GM19324 (cell line): Measurements from ENCODE around the gene PLXNA2.

Experiments
- ATAC-seq: cut with Tn5 transposase; IDR thresholded peaks from one replicate; pipeline ENCODE4 v1.9.1; 2021; ENCODE audit warnings: mild to moderate bottlenecking, moderate library complexity; ENCODE audit not compliant: unreplicated experiment, low FRiP score

The PLXNA2 gene

DNA sequence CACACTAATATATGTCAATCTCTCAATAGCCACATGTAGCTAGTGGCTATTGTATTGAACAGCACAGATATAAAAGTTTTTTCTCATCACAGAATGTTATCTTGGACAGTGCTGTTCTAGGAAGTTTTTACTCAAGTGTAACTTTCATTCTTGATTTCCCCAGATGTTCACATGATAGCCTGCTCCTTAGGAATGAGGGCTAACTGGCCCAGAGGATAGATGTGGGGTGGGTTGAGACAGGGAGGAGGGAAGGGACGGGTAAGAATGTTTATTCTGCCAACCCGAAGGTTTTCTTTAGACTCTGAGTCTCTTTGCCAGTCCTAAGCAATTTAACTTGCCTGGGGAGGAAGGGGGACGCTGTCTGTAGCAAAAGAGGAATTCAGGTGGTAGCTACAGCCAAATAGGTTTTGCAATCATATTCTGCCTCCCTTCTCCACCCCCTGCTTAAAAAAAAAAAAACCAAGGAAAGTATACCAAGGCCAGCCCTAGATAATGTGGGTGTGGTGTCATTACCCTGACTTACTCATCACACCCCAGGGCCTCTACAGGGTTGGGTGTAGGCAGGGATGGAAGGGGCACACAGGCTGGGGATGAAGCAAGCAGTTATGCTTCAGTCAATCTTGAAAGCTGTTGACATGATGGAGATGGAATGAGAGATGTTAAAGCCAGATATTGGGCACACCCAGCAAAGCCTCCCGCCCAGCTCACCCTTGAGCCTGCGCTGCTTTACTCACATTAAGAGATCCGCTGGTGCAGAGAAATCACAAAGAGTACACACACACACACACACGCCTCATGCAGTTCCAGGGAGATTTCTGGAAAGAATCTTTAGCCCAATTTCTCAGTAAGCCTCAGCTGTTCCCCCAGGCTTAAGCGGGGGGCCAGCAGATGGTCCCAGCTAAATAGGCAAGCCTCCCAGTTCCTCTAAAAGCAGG is 59.9 kb downstream of the PLXNA2 start:
- no peak for ATAC-seq

DNA sequence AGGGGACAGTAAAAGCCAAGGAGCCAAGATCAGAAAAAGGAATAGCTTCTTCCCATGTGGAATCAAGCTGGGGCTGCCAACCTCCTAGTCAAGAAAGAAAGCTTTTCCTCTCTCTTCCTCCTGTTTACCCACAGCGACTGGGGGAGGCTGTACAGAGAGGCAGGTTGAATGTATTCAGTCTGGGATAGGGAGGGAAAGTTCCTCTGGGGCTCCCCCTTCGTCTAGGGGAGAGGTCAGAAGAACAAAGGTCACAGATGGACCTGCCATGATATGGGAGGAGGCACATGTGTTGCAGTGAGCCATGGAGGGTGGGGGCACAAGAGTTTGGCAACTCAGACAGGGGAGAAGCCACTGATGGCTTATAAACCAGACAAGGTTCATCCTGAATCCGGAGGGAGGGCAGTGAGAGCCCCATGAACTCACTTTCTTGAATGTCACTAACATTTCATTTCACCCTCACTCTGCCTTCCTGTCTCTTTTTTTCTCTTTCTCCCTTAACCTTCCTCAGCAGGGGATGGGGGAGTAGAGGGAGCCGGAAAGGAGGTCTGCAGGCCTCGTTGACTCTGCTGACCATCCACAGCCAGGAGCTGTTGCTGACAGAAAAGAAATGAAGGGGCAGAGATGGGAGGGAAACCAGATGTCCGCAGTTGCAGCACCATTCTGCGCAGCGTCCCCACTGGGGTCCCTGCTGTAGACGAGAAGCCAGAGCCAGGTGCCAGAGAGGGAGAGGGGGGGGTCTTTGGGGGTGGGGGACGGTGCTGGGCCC is 61.1 kb downstream of the PLXNA2 start:
- ATAC-seq, result no peak

GRCh38 chr1:208181364-208181763 is 62.8 kb downstream of the PLXNA2 start:
- ATAC-seq, result no peak

GRCh38 chr1:208180421-208180820 is 63.8 kb downstream of the PLXNA2 start:
- ATAC-seq, result no peak

GRCh38 chr1:208179961-208180409 is 64.2 kb downstream of the PLXNA2 start:
- no peak for ATAC-seq

GRCh38 chr1:208179263-208179816 is 64.8 kb downstream of the PLXNA2 start:
- no peak for ATAC-seq

DNA sequence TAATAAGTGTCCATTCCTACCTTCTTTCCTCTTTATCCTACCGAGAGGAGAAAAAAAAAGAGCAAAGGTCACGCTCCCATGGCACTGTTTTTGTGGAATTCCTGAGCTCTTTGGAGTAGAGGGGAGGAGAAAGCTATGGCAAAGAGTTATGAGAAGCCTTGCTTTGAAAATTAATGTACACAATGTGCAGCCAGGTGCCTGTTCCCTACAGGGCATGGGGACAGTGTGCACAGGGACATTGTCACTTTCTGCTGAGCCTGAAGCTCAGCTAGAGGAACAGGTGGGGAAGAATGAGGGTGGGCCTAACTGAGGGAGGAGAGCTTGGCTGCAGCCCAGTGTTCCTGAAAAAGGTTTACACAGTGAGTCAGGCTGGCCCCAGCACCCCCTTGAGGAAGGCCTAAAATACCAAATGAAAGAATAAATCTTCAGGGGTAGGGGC is 66.1 kb downstream of the PLXNA2 start:
- ATAC-seq, result no peak

- peak; percentile 75 for ATAC-seq
Measured at GRCh38 chr1:208177656-208178055, 66.5 kb downstream of the PLXNA2 start.

GRCh38 chr1:208176649-208177048 is 67.5 kb downstream of the PLXNA2 start:
- no peak for ATAC-seq

- ATAC-seq, result no peak
Measured at GRCh38 chr1:208175508-208175895, 68.7 kb downstream of the PLXNA2 start.

- ATAC-seq, result no peak
Measured at GRCh38 chr1:208174731-208175507, 69.3 kb downstream of the PLXNA2 start.

DNA sequence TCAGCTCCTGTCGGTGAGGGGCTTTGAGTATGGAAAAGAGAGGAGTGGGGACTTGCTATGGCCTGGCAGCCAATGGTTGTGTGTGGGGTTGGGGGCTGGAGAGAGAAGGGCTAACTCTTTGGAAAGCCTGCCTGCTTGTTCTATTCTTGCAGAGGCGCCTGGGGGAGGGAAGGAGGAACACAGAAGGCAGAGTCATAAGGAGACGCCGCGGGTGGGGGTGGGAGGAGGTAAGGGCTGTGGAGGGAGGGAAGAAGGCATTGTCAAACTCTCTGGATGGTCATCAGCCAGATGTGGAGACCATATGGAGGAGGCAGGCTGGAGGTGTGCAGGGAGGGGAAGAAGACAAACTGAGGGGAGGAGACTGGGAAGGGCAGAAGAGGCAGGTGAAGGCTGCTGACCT is 70.0 kb downstream of the PLXNA2 start:
- no peak for ATAC-seq

DNA sequence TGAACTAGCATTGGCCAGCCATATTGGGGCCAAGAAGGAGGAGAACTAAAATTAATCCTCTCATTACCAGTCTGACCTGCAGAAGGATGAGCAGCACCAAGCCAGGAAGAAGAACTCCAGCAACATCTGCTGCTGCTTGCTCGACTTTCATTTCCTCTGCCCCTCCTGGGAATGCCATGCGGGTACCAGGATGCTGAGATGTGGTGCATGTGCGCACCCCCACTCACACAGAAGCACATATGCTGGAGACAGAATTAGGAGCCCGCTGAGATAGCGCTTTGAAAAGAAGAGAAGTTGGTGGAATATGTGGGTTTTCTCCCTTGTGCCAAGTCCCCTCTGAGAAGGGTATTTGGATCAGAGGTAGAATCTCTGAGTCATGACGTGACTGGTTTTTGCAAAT is 70.4 kb downstream of the PLXNA2 start:
- ATAC-seq, result no peak

- no peak for ATAC-seq
Measured at GRCh38 chr1:208172423-208173145, 71.6 kb downstream of the PLXNA2 start.

GRCh38 chr1:208171616-208172422 is 72.4 kb downstream of the PLXNA2 start:
- ATAC-seq, result no peak

- ATAC-seq, result no peak
Measured at GRCh38 chr1:208170252-208170651, 73.9 kb downstream of the PLXNA2 start.

- no peak for ATAC-seq
Measured at GRCh38 chr1:208169081-208169879, 74.9 kb downstream of the PLXNA2 start.

DNA sequence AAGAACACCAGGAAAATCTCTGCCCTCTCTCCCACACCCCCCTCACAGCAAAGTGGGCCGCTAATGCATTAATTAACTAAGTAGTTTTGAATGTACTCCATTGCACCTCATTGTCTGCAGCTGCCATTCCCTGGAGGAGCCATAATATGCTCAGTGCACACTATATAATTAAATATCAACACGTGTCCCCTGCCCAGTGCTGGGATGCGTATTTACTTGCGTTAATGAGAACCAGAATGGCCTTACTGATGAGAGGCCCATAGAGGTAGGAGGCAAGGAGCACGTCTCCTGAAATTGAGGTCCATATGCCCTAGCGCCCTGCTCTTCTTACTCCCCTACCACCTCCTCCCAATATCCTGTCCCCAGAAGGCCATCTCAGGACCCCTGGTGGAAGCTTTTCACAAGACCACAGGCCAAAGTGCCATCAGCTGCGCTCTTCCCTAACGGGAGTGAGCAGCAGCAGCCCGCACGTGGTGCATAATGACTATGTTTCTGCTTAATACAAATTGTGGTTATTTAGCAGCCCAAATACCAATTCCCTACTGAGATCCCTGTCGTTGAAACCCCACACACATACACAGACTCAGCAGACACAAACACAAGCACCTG is 76.8 kb downstream of the PLXNA2 start:
- ATAC-seq, result no peak
